Activated CD8-positive, alpha-beta memory T cell treated with anti-CD3 and anti-CD28 coated beads, Interleukin-2, amount 50 U/mL, for 1 hour (primary cell): Measurements from ENCODE around the gene CCDC27.

Experiments
- DNase-seq: peaks from one replicate; pipeline ENCODE4 v3.0.0-alpha.2; 2020; ENCODE audit errors: extremely low read depth

CCDC27 gene

DNA sequence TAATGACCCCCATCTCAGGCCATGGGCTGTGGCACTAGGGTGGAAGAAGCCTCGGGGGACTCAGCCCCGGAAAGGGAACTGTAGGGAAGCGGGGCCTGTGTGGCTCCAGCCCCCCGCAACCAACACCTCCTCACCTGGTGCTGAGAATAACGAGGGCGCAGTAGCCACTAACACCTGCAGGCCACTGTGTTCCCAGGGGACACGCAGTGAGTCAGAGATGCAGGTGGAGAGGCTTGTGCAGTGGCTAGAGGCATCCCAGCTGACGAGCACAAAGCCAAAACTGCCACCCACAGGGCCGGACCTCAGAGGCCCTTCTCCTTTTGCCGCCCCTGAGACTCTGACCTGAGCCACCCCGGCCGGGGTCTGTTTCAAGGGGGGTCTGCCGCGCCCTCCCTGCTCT lies 33.5 kb upstream of the CCDC27 start:
- no peak for DNase-seq

DNA sequence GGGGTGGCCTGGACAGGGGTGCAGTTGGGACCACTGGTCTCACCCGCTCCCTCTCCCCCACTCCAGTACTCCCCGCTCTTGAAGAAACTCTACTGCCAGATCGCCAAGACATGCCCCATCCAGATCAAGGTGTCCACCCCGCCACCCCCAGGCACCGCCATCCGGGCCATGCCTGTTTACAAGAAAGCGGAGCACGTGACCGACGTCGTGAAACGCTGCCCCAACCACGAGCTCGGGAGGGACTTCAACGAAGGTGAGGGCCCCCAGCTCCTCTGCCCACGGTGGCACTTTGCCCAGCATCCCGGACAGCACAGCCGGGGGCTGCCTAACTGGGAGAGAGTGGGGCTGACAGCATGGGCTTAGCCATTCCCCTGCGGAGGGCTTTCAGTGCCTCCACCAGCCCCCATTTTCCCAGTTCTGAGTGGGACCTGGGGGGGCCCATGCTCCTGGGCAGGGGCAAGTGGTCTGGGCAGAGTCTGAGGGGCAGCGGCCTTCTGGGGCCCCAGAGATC lies 30.2 kb upstream of the CCDC27 start:
- DNase-seq = no peak

DNA sequence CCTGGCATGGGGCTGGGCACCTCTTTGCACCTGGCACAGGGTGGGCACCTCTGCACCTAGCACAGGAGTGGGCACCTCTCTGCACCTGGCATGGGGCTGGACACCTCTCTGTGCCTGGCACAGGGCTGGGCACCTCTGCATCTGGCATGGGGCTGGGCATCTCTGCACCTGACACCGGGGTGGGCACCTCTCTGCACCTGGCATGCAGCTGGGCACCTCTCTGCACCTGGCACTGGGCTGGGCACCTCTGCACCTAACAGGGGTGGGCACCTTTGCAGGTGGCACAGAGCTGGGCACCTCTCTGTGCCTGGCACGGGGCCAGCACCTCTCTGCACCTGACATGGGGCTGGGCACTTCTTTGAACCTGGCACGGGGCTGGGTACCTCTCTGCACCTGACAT lies 29.4 kb upstream of the CCDC27 start:
- DNase-seq = no peak

DNA sequence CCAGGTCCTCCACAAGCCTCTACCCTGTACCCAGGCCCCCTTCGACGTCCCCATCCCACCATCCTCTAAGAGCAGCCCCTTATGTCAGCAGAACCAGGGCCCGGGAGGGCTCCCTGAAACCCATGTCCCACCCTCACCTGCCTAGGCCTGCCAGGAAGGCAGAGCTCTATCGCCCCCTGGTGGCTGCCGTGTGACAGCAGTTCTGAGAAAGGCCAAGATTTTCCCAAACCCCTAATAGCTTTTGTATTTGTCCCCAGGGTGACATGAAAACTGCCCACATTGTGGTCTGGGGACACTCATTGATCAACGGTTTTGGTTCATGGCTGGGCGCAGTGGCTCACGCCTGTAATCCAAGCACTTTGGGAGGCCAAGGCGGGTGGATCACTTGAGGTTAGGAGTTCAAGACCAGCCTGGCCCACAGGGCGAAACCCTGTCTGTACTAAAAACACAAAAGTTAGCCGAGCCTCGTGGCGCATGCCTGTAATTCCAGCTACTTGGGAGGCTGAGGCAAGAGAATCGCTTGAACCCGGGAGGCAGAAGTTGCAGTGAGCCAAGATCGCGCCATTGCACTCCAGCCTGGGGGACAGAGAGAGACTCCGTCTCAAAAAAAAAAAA lies 27.7 kb upstream of the CCDC27 start:
- peak; percentile 38 for DNase-seq

DNA sequence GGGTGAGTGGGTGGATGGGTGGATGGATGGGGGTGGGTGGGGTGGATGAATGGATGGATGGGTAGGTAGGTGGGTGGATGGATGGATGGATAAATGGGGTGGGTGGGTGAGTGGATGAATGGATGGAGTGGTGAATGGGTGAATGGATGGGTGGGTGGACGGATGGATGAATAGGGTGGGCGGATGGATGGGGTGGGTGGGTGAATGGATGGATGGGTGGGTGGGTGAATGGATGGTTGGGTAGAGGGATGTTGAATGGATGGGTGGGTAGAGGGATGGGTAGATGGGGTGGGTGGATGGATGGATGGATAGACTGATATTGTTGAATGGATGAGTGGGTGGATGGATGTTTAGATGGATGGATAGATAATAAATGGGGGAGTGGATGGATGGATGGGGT lies 26.9 kb upstream of the CCDC27 start:
- DNase-seq = no peak

DNA sequence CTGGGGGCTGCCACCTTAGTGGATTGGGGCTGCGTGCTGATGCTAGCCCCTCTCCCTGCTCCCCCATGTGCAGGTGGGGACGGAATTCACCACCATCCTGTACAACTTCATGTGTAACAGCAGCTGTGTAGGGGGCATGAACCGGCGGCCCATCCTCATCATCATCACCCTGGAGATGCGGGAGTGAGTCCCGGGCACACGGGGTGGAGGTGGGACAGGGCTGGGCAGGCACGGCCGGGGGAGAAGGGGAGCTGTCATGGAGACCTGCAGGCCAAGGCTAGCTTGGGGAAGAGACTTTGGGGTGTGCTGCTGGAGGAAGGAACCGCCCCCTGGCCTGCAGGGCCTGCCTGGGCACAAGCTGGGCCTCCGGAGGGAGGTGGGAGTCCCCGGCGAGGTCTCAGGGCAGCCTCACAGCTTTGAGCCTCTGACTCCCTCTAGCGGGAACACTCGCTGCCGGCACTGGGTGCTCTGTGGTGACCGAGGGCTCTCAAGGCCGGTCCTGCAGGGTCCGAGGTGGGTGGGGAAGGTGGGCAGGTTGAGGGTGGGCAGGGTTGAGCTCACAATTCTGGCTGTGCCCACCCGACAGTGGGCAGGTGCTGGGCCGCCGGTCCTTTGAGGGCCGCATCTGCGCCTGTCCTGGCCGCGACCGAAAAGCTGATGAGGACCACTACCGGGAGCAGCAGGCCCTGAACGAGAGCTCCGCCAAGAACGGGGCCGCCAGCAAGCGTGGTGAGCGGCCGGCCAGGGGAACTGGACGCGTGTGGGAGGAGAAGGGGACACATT lies 25.0 kb upstream of the CCDC27 start:
- no peak for DNase-seq

DNA sequence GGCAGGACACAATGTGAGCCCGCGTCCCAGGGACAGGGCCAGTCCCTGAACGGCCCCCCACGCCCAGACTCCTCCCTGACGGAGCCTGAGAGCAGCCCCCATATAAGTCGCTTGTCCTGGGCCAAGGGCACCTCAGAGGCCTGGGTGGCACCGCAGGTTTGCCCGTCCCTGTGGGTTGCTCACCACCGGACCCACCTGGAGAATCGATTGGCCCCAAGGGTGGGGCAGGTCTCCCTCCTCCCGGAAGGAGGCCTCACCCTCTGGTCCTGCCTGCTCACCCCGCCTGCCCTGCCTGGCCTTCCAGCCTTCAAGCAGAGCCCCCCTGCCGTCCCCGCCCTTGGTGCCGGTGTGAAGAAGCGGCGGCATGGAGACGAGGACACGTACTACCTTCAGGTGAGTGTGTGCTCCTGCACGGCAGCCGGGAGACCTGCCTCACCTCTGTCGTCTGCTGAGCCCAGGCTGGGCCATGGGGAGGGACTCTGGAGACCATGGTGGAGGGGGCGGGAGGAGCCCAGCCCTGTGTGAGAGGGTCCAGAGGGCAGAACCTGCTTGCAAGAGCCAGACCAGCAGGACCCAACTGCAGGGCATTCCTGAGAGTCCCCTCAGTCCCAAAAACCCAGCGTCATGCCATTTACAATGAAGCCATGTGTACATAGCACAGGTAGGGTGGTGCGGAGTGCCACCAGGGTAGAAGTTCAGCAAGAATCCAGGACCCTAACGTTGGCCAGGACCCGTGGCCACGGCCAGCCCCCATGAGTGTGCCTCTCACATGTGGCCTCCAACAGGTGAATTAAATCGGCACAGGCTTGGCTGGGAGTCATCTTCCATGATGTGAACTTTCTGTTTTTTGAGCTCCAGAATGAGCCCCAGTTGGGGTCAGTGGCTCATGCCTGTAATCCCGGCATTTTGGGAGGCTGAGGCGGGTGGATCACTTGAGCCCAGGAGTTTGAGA lies 24.1 kb upstream of the CCDC27 start:
- no peak for DNase-seq

DNA sequence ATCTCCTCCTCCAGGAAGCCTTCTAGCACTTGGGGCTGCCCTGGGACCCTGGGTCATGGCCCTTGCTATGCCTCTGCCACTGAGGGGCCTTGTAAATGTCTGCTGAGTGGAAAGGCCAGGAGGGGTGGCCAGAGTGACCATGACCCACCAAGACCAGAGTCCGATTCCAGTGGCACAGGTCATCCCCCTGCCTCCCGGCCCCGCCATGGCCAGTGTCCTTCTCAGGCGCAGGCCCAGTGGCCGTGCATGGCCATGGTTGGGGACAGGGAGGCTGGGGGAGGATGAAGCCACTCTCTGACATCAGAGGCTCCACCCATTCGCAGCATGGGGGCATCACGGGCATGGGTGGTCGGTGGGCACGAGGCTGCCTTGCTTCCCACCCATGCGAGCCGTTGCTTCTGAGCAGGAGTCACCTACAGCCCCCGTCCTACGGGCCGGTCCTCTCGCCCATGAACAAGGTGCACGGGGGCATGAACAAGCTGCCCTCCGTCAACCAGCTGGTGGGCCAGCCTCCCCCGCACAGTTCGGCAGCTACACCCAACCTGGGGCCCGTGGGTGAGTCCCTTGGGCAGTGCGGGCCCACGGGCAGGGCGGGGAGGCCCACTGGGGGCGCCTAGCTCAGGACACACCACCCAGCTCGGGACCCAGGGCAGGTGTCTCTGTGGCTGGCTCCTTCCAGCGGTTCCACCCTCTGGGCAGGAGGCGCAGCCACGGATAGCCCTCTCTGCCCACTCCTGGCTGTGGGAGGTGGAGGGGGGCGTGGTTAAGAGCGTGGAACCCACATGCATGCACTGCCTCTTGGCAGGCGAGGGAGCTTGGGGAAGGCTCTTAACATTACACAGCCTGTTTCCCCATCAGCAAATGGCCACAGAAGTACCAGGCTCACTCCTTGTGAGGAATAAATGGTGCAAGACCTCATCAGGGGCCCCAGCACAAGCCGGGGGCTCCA lies 22.4 kb upstream of the CCDC27 start:
- no peak for DNase-seq

DNA sequence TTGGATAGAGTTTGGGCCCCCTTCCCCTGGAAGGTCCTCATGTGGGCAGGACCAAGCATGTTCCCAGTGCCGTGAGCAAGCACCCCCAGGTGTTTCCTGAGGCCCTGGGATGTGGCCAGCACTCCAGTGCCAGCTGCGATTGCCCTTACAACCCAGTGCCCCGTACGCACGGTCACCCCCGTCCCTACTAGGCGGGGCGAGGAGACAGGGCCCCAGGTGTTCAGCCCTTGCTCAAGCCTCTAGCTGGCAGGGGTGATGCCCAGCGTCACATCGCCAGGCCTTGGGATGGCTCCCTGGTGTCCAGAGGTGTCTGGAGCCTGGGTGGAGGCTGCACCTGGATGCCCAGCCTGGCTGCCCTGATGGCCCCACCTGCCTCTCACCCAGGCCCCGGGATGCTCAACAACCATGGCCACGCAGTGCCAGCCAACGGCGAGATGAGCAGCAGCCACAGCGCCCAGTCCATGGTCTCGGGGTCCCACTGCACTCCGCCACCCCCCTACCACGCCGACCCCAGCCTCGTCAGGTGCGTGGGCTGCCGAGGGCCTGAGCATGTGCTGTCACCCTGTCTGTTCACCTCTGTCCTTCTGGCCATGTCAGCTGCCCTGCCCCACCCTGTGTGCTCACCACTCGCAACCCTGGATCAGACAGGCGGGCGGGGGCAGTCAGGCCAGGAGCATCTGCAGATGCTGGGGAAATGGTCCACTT lies 21.6 kb upstream of the CCDC27 start:
- DNase-seq = no peak

DNA sequence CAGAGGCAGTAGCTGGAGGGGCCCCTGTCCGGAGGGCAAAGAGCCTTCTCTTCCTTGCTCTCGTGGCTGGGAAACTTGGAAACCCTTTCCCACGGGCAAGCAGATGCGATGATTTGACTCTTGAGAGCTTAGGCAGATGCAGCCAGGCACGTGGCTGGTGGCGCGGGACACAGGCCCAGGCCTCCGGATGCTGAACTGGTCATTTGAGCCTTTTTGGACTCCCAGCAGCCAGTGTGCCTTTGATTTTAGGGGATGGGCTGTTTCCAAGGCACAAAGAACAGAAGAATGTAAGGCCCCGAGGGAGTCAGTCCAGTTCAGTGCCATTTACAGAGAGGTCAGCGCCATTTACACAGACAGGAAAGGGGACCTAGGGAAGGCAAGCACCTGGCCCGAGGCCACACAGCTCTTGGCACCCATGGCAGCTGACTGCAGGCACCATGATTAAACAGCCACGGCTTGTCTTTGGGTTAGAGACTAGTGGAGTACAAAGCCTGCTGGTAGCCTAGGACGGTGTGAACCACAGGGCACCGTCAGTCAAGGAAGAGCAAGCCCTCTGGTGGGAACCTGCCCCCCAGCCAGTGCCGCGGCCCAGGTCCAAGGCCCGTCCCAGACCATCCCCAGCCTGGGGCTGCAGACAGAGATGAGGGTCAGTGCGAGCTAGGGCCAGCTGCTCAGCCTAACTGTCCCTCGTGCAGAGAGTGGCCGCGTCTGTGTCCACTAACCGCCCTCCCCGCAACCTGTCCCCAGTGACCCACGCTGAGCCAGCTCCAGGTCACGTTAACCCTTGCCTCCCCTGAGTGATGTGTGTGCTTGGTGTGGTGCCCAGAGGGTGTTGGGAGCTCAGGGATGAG lies 20.4 kb upstream of the CCDC27 start:
- no peak for DNase-seq

DNA sequence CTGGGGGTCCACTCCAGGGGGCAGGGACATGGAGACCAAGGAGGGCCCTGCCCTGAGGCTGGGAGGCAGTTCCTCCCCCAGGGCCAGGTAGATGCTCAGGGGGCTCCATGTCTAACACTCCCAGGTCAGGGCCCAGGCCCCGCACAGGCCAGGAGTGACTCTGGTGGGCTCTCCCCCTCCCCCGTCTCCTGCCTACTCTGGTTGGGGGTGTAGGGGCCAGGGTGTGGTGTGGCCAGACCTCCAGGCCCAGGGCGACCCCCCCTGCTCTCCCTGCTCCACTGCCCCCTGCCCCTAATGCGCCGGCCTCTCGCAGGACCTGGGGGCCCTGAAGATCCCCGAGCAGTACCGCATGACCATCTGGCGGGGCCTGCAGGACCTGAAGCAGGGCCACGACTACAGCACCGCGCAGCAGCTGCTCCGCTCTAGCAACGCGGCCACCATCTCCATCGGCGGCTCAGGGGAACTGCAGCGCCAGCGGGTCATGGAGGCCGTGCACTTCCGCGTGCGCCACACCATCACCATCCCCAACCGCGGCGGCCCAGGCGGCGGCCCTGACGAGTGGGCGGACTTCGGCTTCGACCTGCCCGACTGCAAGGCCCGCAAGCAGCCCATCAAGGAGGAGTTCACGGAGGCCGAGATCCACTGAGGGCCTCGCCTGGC lies 19.7 kb upstream of the CCDC27 start:
- DNase-seq = no peak

DNA sequence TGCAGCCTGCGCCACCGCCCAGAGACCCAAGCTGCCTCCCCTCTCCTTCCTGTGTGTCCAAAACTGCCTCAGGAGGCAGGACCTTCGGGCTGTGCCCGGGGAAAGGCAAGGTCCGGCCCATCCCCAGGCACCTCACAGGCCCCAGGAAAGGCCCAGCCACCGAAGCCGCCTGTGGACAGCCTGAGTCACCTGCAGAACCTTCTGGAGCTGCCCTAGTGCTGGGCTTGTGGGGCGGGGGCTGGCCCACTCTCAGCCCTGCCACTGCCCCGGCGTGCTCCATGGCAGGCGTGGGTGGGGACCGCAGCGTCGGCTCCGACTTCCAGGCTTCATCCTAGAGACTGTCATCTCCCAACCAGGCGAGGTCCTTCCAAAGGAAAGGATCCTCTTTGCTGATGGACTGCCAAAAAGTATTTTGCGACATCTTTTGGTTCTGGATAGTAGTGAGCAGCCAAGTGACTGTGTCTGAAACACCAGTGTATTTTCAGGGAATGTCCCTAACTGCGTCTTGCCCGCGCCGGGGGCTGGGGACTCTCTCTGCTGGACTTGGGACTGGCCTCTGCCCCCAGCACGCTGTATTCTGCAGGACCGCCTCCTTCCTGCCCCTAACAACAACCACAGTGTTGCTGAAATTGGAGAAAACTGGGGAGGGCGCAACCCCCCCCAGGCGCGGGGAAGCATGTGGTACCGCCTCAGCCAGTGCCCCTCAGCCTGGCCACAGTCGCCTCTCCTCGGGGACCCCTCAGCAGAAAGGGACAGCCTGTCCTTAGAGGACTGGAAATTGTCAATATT lies 19.0 kb upstream of the CCDC27 start:
- no peak for DNase-seq

DNA sequence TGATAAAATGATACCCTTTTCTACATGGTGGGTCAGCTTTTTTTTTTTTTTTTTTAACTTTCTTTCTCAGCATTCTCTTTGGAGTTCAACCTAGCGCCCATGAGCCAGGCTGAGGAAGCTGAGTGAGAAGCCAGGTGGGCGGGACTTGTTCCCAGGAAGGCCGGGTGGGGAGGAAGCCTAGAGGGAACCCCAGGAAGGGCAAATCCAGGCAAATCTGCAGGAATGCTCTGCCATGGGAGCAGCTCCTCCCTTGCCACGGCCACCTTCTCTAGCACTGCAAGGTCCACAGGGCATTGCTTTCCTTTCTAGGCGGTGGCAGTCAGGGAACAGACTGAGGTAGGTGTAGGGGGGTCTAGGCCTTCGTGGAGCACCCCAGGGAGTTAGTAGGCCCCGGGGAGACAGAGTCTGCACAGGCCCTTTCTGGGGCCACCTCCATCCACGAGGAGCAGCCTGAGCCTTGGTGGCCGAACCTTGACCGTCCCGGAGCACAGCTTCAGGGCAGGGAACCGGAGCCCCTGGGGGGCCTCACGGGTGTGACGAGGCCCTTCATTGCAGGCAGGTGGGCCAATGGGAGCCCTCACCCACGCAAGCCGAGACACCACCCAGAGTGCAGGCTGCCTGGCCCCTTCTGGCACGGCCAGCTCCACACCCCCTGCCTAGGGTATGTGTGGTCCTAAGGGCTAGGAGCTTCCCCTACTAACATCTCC lies 18.2 kb upstream of the CCDC27 start:
- DNase-seq = no peak

DNA sequence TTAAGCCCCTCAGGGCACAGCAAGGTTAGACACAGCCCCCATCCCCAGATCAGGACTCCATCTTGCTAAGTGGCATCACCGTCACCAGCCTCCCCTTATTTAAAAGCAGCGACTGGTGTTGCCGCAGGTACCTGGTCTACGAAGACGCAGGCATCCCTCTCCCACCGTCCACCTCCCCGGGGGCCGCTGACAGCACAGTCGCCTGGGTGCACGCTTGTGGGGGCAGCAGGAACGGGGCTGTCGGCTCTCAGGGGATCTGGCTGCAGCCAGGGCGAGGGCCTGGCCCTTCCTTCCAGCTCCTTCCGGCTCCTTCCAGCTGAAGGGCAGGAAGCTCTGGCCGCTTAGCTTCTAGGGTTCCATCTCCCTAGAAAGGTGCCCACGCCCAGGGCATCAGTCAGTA lies 17.6 kb upstream of the CCDC27 start:
- no peak for DNase-seq

DNA sequence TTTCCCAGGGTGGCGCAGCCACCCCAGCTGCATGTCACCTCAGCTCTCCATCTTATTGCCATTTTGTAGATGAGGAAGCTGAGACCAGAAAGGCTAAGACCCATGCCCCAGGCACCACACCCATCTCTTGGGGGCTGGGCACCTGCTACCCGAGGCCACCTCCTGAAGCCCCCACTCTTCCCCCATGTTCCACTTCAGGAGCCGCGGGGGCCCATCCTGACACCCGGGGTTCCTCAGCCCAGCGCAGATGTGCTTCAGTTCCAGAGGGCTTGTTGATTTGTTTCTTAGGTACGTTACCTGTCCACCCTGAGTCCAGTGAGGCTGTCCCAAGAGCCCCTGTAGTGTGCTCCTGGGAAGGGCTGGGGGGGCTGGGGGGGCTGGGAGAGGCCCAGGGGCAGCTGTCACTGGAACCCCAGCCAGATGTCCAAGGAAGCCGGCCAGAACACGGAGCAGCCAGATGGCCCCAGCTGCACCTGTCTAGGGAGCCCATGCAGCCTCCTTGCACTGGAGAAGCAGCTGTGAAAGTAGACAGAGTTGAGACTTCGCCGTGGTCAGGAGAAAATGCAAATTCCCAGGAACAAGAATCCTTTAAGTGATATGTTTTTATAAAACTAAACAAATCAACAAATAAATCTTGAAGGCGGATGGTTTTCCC lies 17.1 kb upstream of the CCDC27 start:
- DNase-seq = no peak

DNA sequence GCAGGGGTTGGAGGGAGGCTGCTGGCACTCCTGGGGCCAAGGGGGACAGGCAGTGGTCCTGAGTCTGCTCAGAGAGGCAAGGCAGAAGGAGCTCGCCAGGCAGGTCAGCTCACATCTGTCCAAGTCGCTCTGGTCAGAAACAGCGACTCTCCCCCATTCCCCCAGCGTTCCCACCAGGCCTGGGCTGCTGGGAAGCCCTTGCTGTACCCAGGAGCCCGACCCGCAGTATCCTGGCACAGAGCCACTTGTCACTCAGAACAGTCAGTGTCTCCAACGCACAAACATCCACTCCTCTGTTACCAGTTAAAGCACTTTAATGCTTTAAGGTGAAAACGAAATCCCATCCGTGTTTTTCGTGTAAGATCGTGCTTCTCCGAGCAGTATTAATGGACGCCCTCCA lies 16.6 kb upstream of the CCDC27 start:
- DNase-seq = no peak

DNA sequence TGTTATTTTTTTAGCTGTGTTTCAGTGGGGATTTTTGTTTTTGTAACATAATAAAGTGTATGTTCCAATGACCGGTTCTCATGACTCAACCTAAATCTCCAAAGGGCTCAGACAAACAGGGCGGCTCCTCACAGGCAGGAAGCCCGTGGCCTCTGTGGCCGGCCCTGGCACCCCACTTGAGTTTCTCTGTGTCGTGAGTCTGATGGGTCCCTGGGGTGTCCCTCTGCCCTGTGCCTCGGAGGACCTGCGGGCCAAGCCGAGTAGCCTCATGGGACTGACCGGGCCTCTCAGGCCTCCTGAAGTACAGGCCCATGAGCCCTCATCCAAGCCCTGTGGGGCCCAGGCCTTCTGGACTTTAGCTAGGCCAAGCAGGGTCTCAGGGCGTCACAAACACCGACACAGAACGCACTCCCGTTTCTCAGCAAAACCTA lies 16.1 kb upstream of the CCDC27 start:
- DNase-seq = no peak
